ENCODE data around the gene TBCD. TPM values are rescaled to one million over a fixed set of nuclear protein-coding genes. Genes with fewer than 3 reads are reported as not detected.

TBCD gene
- total RNA-seq, 1 experiment from 2014 or later: 129 TPM

- Histone ChIP-seq H2BK15ac (ENCODE audit: low read depth, low read length) (no peak overlapping the region), H3K27ac (ENCODE audit: insufficient read length, low read depth, low read length) (no peak overlapping the region), H3K23ac (ENCODE audit: insufficient read length, low read depth, low read length) (no peak overlapping the region), H3T11ph (ENCODE audit: low read length) (no peak overlapping the region), H2BK20ac (ENCODE audit: low read depth, low read length, poor library complexity, severe bottlenecking) (no peak overlapping the region), H2BK120ac (ENCODE audit: low read depth, low read length, poor library complexity, severe bottlenecking) (no peak overlapping the region), H4K20me1 (ENCODE audit: control insufficient read depth, insufficient read depth, insufficient read length) (no peaks in the 10 kb centered on the region), H3K4me2 (ENCODE audit: insufficient read depth, insufficient read length, low read length) (no peak overlapping the region), H3K79me1 (ENCODE audit: insufficient read depth, low read depth, low read length, poor library complexity, severe bottlenecking) (peaks cover 3% of the 10 kb centered on the region), H3K9me3 (ENCODE audit: control insufficient read depth, low read depth, low read length) (no peaks in the 10 kb centered on the region), H4K8ac (replicated peaks; ENCODE audit: insufficient read length, low read depth, low read length) (no peak overlapping the region), H4K5ac (ENCODE audit: insufficient read length, low read depth, low read length) (no peak overlapping the region), H2BK12ac (ENCODE audit: insufficient read length, low read depth, low read length) (no peak overlapping the region), H2AK5ac (ENCODE audit: insufficient read length, low read length) (no peak overlapping the region), H3K14ac (ENCODE audit: insufficient read depth, low read length) (no peak overlapping the region), H3K9ac (ENCODE audit: extremely low read depth, insufficient read length, low read length) (no peak overlapping the region), H3K18ac (ENCODE audit: insufficient read length, low read depth, low read length) (no peak overlapping the region), H3K27me3 (ENCODE audit: insufficient read depth, low read length) (no peaks in the 10 kb centered on the region), H4K91ac (ENCODE audit: insufficient read length, low read depth, low read length) (no peak overlapping the region), H2AFZ (ENCODE audit: low read length) (no peak overlapping the region), H2BK5ac (ENCODE audit: insufficient read length, low read length) (no peak overlapping the region), H3K79me2 (ENCODE audit: insufficient read depth, low read length) (no peaks in the 10 kb centered on the region; the same call in 1 of the 2 replicates), H3K4me1 (ENCODE audit: insufficient read depth, low read length) (no peaks in the 10 kb centered on the region), H3K56ac (ENCODE audit: insufficient read length, low read depth, low read length) (no peak overlapping the region), H3K4ac (ENCODE audit: low read depth, low read length) (no peak overlapping the region), H3K23me2 (ENCODE audit: insufficient read length, low read depth, low read length, poor library complexity, severe bottlenecking) (peaks cover 3% of the 10 kb centered on the region)
- no peaks in the 10 kb centered on the region; the same call in 1 of the 2 replicates for H3K27me3 Mint-ChIP-seq (ENCODE audit: low read depth)
- WGBS (ENCODE audit: extremely low coverage, insufficient read length, low lambda C conversion rate): no CpG with 5 or more reads among the region's 14 CpGs
- peak overlapping the region in 1 of 3 experiments; percentile 82; a peak in 1 of 7 replicates for H3K27ac Mint-ChIP-seq
- no peaks in the 10 kb centered on the region for H3K9me3 Mint-ChIP-seq
- DNase-seq: no peak
- peaks cover 9 to 18% of the 10 kb centered on the region in 2 experiments for H3K4me1 Mint-ChIP-seq
- TF ChIP-seq CTCF (conservative IDR thresholded peaks at IDR 0.05): no peak
- H3K36me3 Mint-ChIP-seq (ENCODE audit: insufficient read depth in 1 of 3, low read depth in 3 of 3): peaks cover 9 to 29% (median 27%) of the 10 kb centered on the region in 3 experiments; a peak in 6 of 7 replicates
- H3K4me3 Mint-ChIP-seq: no peak overlapping the region
These were observed 118.7 kb downstream of the TBCD start for GRCh38 chr17:82870541-82870940.
